Measurements from ENCODE around the gene FAM236B.
"Not testable (repeated sequence)": the region's sequence is repeated elsewhere in the genome, so short reads cannot be mapped to it uniquely, and the experiment has no call there.

Gene FAM236B

GRCh38 chrX:72735561-72735960, 46.9 kb downstream of the FAM236B start:
- Histone ChIP-seq H3K4me3 (replicated peaks; ENCODE audit: insufficient read depth, low read length) (no peak overlapping the region), H3K27ac (replicated peaks) (no peak overlapping the region), H3K27me3 (ENCODE audit: insufficient read depth, poor library complexity, severe bottlenecking) (no peaks in the 10 kb centered on the region)
- TF ChIP-seq REST (IDR thresholded peaks at IDR 0.05; ENCODE audit: insufficient replicate concordance, low read depth) (no peak), SPI1 (IDR thresholded peaks at IDR 0.05; ENCODE audit: borderline replicate concordance, low read depth) (no peak), CTCF (IDR thresholded peaks at IDR 0.05; ENCODE audit: insufficient read depth, low read length) (no peak)
- no peak for DNase-seq (ENCODE audit: low read depth in 1 of 2, low spot score in 1 of 2)

DNA sequence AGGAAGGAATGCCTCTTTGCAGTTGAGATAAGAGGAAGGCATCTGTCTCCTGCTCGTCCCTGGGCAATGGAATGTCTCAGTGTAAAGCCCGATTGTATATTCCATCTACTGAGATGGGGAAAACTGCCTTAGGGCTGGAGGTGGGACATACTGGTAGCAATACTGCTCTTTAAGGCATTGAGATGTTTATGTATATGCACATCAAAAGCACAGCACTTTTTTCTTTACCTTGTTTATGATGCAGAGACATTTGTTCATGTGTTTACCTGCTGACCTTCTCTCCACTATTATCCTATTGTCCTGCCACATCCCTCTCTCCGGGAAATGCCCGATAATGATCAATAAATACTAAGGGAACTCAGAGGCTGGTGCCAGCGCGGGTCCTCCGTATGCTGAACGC, 48.8 kb downstream of the FAM236B start:
- not testable (repeated sequence) for H3K27ac ChIP-seq (replicated peaks); H3K4me3 ChIP-seq (replicated peaks; ENCODE audit: insufficient read depth, low read length); H3K27me3 ChIP-seq (ENCODE audit: insufficient read depth, poor library complexity, severe bottlenecking); DNase-seq (ENCODE audit: low read depth in 1 of 2, low spot score in 1 of 2)
